Subcutaneous adipose tissue (tissue), 4 donors: Measurements from ENCODE around the gene APOD. TPM values are rescaled to one million over a fixed set of nuclear protein-coding genes. Genes with fewer than 3 reads are reported as not detected.

Experiments used
- CTCF ChIP-seq: fragments of 450-650 bp; IDR thresholded peaks from one replicate; pipeline ENCODE4 v1.5.1; 2016; ENCODE audit warnings: low read depth, mild to moderate bottlenecking, control low read depth, antibody characterized with exemption, moderate library complexity
- total RNA-seq, 4 donors: library from RNA; depleted of rRNA; stranded (reverse); fragments of >200 nt; gene quantifications; one replicate each; pipeline ENCODE4 v1.1.0, GENCODE V29; 2016

APOD gene
- total RNA-seq, 4 donors from 2014 or later = 717 to 1,841 (median 1,266) TPM

GRCh38 chr3:195540027-195540426 is 43.7 kb downstream of the APOD start:
- no peak for TF ChIP-seq CTCF

GRCh38 chr3:195539479-195539878 is 44.3 kb downstream of the APOD start:
- no peak for TF ChIP-seq CTCF

GRCh38 chr3:195537995-195538394 is 45.7 kb downstream of the APOD start:
- no peak for TF ChIP-seq CTCF

- no peak for TF ChIP-seq CTCF
Measured at GRCh38 chr3:195535293-195535692, 48.4 kb downstream of the APOD start.

GRCh38 chr3:195532834-195533233 is 50.9 kb downstream of the APOD start:
- no peak for TF ChIP-seq CTCF

GRCh38 chr3:195532345-195532744 is 51.4 kb downstream of the APOD start:
- no peak for TF ChIP-seq CTCF

GRCh38 chr3:195531683-195532082 is 52.1 kb downstream of the APOD start:
- TF ChIP-seq CTCF = no peak
